GM21367 (cell line): ENCODE measurements around the gene POLR2F.

Source experiments
- ATAC-seq: cut with Tn5 transposase; IDR thresholded peaks from one replicate; pipeline ENCODE4 v1.9.1; 2021; ENCODE audit not compliant: unreplicated experiment

POLR2F gene

DNA sequence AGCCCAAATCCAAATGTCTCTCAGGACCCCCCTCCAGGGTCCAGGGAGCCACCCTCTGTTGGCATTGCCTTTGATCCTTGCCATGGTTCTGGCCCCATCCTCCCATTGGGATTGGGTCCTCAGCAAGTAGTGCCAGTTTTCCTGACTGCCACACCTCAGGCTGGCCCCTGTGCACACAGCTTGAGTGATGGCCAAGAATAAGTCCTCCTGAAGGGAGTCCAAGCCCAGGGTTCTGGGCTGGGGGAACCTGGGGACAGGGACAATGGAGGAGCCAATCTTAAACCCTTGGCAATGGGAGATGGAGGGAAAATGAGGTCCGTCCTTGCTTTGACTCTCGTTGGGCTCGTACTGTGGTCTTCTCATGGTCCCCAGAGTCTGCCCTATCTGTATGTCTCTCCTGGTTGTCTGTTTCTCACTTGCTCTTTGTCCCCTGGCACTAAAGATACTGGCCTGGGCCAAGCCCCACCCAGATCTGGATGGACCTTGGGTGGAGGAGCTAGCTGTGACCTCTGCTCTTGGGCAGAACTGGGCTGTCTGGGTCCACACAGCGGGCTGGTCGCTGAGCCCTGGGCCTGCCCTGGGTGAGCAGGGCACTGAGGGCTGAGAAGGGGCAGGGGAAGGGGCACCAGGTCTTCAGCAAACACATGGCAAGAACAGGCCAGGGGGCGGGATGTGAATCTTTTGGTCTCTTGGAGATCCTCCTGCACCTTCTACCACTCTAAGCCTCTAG lies 27.9 kb downstream of the POLR2F start:
- no peak for ATAC-seq

DNA sequence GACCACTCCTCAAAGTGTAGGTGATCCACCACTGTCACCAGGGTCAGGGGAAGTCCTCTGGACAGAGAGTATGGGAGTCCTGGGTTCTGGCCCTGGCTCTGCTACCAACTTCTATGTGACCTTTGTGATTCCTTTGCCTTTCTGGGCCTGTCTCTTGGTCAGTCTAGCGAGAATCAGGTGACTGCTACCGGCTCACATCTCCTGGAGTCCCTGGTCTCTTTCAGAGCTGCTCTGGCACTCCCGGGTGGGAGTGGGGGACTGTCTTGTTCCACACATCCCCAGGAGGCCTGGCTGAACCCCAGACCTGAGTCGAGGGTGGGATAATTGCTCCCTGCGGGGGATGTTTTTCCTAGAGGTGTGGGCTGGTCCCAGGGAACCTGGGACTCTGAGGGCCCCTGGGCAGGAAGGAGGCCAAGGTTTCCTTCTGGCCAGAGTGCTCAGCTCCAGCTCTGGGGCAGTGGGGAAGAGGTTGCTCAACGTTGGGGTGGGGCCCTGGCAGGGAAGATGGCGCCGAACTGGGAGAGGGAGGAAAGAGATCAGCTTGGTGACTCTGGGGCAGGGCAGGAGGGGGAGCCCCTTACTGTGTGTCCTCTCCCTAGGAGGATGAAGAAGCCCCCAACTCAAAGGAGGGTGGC lies 28.8 kb downstream of the POLR2F start:
- no peak for ATAC-seq

DNA sequence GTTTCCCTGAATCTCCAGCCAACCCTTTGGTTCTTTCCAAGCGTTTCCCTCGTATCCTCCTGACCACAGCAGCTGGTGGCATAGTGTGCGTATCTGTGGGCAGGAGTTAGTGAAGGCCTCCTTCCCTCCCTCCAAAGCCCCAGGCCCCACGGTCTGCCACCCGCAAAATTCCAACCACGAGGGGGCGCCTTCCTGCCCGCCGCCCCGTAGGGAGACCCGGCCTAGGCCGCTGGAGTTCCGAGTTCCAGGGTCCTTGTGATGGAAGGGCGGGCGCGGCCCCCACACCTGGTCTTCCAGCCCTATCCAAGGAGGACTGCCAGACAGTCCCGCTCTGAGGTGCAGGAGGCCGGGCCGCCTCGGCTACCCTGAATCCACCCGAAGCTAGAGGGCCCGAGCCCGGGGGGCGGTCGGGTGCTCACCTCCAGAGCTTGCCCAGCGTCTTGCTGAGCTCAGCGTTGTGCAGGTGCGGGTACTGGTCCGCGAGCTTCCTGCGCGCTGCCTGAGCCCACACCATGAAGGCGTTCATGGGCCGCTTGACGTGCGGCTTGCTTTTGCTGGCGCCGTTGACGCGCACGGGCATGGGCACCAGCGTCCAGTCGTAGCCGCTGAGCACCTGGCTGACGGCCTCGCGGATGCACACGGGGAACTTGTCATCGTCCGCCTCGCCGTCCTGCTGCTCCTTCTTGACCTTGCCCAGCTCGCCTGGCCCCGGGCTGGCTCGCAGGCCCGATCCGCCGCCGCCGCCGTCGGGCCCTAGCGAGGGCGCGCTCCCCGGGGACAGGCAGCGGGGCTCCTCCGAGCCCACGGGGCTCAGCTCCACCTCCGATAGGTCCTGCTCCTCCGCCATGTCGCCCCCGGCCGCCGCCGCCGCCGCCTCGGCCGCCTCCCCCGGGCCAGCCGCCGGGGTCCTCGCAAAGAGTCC lies 29.7 kb downstream of the POLR2F start:
- ATAC-seq: no peak

DNA sequence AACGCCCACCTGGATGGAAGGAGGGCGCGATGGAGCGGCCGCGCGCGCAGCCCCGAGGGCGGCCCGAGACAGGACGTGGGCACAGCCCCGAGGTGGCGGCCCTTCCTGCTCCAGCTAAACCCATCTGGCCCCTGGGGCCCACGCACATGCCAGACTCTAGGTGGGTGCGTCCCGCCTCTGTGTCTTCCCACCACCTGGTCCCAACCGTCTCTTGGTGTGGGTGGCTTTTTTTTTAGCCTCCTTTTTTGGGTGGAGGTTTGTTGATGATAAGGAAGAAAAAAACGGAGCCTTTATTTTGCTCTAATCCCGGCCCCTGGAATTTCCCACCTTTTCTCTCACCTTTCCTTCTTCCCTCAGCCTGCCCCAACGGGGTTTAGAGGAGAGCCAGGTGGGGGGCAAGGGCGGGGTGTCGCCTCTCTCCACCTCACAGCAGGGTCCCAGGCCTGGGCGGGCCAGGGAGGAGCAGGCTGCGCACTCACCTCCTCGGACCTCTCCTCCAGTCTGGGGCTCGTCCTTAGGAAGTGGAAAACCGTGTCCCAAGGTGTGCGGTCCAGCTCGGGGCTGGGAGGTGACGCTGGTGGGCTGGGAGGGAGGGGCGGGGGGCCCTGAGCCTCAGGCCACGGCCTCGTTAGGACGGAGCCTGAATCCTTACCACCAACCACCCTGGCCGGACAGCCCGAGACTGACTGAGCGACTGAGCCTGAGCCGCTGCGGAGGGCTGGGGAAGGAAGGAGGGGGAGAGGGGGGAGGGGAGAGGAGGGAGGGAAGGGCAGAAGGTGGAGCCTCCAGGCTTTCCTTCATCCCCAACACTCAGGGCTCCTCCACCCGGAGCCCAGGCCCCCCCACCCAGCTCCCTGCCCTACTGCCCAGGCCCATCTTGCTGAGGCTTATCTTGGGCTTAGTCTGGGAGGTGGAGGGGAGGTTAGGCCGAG lies 30.6 kb downstream of the POLR2F start, which contains the start of gene SOX10:
SOX10 (minus strand) TSS at position 696 of the 932 bp plus-strand sequence. CDS start 771 bp downstream, outside the sequence.
- no peak for ATAC-seq

DNA sequence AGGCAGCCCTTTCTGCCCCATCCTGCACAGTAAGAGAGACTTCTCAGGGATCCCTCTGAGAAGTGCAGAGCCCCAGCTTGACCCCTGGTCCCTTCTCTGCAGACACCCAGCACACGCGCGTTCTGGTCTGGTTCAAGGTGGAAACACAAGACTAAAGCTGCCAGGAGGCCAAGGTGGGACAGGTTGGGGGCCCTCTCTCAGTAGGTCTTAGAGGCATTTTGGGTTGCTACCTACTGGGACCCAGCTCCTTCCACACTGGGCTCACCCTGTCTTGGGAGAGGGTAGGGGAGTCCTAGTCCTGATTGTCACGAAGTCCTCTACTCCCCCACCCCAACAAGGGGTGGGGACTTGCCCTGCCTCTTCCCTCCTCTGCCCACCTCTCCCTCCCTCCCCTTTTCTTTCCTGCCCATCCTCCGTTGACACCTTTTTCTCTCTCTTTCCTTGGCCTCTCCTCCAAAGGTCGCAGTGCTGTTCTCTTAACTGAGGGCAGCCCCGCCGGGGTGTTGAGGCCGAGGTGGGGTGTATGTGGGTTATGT lies 31.6 kb downstream of the POLR2F start:
- ATAC-seq: no peak

DNA sequence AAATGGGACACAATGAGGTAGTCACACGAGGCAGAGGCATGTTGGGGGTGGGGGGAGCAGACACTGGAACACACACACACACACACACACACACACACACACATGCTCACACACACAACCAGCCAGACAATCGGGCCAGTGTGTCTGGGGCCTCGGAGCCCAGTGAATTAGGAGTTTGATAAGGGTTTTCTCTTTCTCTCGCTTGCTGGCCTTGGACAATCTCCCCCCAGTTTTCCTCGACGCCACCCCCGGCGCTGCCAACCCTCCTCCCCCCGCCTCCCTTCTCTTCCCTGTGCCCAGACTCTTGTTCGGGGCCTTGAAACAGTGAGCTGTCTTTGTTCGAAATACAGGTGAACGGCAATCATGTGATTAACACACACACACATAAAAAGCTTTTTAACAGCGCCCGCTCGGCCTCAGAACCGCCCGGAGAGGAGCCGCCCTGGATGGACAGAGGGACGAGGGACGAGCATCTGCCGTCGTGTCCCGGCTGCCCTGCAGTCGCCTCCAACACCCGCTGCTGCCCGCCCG lies 32.3 kb downstream of the POLR2F start:
- no peak for ATAC-seq

DNA sequence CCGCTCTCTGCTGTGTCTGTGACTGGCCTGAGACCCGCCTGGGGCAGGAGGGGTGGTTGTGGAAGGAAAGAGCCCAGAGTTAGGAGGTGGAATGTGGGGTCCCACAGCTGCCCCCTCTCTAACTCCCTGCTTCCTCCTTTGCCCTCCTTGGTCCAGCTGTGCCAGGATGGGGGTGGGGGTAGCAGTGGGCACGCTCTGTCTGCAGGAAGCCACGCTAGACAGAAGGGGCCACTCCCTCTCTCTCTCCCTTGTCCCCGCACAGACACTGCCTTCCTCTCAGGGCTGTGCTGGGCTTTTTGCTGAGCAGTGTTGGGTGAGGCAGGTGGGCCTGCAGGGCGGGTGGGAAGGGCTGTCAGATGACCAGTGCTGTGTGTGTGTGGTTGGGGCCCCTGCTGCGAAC lies 32.9 kb downstream of the POLR2F start:
- no peak for ATAC-seq

DNA sequence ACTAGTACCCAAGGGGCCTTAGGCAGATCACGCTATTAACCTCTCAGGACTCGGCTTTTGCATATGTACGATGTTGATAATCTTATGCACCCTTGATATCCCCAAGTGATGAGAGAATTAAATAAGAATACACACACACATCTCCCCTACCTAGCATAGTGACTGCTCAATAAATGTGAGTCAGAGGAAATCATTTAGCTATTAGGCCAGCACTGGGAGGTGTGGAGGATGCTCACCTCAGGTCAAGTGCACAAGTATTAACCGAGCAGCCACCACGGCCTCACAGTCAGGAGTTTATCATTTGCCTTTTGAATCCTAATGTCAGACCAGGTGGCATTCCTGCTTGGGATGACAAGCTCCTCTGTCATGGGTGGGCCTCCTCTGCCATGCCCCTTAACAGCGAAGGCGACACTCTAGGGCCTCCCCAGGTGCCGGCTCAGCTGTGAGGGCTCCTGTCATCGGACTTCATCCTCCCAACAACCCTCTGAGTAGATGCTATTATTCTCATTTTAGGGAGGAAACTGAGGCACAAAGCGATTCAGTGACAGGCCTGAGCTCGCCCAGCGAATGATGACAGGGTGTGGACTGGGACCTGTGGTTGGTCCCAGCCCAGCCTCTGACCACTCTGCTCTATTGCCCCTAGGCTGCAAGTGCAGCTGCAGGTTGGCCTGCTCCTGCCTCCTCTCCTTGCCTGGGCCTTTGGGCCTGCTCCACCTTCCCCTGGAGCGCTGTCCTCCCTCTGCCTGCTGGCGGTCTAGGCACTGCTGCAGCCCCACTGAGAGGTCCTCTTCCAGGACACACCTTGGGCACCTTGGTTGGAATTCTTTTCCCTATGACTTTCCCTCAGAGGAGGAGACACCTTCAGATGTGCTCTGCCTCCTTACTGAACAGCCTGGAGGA lies 35.9 kb downstream of the POLR2F start:
- no peak for ATAC-seq

DNA sequence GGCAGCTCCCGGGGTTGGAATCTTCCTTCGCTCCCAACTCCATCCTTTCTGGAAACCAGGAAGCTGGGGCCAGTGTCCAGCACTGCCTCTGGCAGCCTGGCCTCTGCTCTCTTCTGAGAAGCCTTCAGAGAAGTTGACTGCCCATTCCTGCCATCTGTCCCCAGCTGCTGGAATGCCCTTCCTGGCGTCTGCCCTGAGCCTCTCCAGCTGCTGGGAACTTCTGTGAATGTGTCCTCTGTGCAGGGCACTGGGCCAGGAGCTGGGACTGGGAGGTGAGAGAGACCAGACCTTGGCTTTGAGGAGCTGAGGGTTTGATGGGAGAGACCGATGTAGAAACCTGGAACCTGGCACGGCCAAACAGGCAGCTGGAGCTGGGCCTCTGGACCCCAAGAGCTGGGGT lies 36.8 kb downstream of the POLR2F start:
- no peak for ATAC-seq

DNA sequence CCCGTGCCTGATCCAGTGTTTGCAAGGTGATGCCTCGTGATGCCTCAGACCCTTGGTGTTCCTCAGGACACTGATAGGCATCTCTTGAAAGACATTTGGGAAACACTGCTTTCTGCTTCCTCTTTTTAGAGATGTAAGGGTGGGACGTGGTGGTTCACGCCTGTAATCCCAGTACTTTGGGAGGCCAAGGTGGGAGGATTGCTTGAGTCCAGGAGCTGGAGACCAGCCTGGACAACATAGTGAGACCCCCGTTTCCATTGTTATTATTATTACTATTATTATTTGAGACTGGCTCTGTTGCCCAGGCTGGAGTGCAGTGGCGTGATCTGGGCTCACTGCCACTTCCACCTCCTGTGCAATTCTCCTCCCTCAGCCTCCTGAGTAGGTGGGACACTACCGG lies 37.4 kb downstream of the POLR2F start:
- ATAC-seq: no peak

DNA sequence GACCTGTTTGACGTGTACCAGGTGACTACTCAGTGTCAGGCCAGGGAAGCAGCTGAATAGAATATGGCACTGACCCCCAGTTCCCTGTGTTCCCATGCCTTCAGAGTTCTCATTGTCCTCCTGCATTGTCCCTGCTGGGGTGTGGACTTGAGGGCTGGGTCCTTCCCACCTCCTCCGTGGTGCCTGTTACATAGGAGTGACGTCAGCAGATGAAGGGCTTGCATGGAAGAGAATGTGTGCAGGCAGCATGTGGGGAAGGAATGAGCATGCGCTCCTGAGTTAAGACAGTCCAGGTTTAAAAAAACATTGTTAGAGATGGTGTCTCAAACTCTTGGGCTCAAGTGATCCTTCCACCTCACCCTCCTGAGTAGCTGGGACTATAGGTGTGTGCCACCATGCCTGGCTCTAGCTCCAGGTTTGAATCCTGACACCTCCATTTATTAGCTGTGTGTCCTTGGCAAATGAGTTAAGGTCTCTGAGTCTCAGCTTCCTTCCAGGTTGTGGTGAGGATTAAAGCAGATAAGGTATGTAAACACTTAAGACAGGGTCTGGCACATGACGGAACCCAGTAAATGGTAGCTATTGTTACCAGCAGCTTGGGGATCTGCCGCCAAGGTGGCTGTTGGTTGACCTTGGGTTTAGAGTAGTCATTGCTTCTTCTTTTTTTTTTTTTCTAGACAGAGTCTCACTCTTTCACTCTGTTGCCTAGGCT lies 38.4 kb downstream of the POLR2F start:
- no peak for ATAC-seq

DNA sequence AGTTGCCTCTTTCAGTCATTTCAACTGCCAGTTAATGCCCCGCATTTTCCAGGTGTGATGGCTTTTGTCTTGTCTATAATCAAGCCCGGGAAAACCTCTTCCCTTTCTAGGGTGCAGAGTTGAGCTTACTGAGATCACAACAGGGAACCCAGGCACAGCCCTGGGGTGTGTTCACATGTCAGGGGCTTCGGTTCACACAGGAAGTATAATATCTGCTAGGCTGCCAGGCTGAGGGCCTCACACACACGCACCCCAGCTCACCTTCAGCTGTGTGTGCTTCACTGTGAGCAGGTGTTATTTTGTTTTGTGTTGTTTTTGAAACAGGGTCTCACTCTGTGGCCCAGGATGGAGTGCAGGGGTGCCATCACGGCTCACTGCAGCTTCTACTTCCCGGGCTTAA lies 40.5 kb downstream of the POLR2F start:
- no peak for ATAC-seq

DNA sequence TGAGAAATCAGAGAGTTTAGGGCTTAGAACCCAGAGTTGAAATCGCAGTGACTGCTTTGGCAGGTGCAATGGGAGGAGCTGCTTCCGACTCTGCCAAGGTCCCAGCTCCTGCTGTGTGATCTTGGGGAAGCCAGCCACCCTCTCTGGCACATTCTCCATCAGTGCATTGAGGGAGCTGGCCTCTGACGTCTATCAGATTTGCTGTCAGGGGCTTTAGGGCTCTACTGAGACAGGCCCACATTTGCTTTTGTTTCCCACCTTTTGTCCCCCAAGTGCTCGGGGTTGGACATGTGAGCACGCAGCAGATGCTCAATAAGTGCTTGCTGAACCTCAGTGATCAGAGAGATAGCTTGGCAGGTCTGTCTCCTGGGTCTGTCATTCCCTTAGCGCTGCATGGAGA lies 41.5 kb downstream of the POLR2F start:
- ATAC-seq: no peak

DNA sequence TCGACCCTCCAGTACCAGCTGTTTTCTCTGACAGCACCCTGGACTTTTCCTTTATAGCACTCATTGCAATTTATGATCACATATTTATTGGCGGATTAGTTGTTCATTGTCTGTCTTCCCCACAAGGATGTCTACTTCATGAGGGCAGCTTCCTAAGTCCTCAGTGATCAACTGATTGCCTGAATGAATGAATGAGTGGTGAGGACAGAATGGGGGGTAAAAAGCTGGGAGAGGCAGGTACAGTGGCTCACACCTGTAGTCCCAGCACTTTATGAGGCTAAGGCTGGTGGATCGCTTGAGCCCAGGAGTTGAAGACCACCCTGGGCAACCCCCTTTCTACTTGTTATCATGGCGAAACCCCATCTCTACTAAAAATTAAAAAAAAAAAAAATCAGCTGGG lies 42.0 kb downstream of the POLR2F start:
- no peak for ATAC-seq

DNA sequence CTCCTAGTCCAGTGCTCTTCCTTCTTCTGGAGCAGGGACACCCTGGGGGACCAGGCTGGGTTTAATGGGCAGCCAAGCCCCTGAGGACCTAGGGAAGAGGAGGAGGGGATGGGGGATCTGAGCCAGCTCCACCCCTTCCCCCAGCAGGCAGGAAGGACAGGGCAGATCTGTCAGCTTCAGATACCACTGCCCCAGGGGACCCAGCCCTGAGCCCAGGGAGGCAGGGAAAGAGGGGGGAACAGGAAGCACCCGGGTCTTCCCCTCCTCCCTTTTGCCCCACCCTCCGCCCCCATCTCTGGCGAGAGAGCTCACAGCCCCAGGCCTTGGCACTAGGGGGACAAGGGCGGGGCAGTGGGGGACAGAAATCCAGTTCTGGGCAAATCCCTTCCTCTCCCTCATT lies 42.6 kb downstream of the POLR2F start:
- ATAC-seq: no peak

DNA sequence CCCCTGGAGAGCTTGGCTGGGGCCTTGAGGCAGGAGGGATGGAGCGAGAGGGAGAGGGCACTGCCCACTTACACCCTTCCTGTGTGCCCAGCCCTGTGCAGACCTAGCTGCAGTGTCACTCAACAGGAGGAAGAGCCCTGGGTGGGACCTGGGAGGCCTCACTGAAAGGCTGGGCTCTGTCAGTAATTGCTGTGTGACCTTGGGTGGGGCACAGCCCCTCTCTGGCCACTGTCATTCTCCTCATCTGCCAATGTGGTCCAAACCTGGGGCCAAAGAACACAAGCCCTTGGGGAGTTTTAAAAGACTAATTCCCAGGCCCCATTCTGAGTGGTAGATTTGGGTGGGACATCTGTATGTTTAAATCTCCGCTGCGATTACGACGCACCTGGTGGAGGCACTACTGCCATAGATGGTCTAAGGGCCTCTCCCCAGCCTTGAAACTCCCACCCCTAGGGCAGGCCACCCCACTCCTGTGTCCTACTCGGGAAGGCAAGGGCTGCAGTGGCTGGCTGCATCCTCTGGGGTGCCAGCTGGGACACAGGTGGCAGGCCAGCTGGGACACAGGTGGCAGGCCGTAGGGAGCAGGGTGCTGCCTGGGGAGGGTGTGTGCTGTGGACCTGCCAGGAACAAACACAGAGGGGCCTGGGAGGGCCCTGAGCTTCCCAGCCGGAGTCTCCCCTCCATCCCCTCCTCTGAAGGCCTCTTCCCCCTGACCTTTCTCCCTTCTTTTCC lies 43.2 kb downstream of the POLR2F start:
- ATAC-seq: no peak

DNA sequence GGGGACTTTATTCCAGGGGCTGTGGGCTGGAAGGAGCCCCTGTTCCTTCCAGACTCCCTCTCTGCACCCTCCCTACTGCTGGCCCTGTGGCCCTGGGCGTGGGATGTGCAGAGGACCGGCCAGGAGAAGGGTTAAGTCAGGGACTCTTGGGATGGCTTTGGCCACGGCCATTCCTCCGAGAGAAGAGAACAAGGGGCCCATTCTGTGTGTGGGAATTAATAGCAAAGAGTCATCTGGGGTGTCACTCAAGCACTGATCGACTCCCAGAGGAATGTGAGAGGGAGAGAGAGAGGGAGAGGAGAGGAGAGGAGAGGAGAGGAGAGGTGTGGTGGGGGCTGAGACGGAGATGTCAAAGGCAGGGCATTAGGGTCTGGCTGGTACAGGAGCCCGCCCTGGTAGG lies 45.0 kb downstream of the POLR2F start:
- no peak for ATAC-seq

DNA sequence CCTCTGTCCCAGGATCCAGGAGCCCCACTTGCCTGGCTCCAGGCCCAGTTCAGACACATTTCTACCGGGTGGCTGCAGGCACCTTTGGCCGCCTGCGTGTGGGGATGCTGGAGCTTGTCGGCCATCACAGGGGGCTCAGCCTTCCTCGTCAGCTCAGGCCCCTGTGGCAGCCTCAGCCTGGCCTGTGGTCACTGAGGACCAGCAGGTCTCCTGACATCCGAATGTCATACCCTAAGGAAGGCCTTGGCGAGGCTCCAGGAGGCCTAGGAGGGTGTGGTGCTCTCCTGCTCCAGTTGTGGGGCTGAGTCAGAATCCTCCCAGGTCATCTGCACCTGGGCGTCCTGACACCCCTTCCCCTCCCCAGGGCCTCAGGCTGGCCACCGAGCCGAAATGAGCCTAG lies 45.7 kb downstream of the POLR2F start:
- no peak for ATAC-seq
